Left lung (tissue), 14 donors: Measurements from ENCODE around the gene DBNDD1. TPM values are rescaled to one million over a fixed set of nuclear protein-coding genes. Genes with fewer than 3 reads are reported as not detected.
"Not testable (repeated sequence)": the region's sequence is repeated elsewhere in the genome, so short reads cannot be mapped to it uniquely, and the experiment has no call there.

Experiments
- ATAC-seq: fragments of 200-7000 bp; cut with Tn5 transposase; one replicate; pipeline ENCODE4 v1.9.1; 2020; ENCODE audit warnings: moderate library complexity
- DNase-seq, 4 donors: peaks; one replicate each; pipeline ENCODE4 v3.0.0-alpha.2; 2013 to 2020
- H3K27ac ChIP-seq, 2 donors: fragments of 200-600 bp; sonication (generic) in 1 of 2; one replicate each; pipeline versions ENCODE4 v1.5.0 to v1.8.0; 2020 to 2021
- H3K27me3 ChIP-seq, 2 donors: fragments of 200-600 bp; sonication (generic) in 1 of 2; one replicate each; pipeline versions ENCODE4 v1.5.0 to v1.8.0; 2020 to 2021
- H3K36me3 ChIP-seq, 2 donors: fragments of 200-600 bp; sonication (generic) in 1 of 2; one replicate each; pipeline versions ENCODE4 v1.5.0 to v1.8.0; 2020 to 2021
- H3K4me1 ChIP-seq, 2 donors: fragments of 200-600 bp; one replicate each; pipeline ENCODE4 v1.8.0; 2021
- H3K4me3 ChIP-seq, 2 donors: fragments of 200-600 bp; sonication (generic) in 1 of 2; one replicate each; pipeline versions ENCODE4 v1.5.0 to v1.8.0; 2020 to 2021; ENCODE audit warnings: mild to moderate bottlenecking in 1 of 2
- H3K9me3 ChIP-seq, 2 donors: fragments of 200-600 bp; sonication (generic) in 1 of 2; one replicate each; pipeline versions ENCODE4 v1.5.0 to v1.8.0; 2020 to 2021
- CTCF ChIP-seq, 2 donors: fragments of 200-600 bp; sonication (generic) in 1 of 2; IDR thresholded peaks; one replicate each; pipeline versions ENCODE4 v1.5.0 to v1.8.0; 2021; ENCODE audit warnings: antibody characterized with exemption in 2 of 2
- intact Hi-C, 2 donors: fragments of 100-400 bp; cut with DNase I; formaldehyde crosslinking; loops; one replicate each; pipeline versions ENCODE4 v1.11.2 to v1.14.2; 2022
- long read RNA-seq, 12 donors: library from polyadenylated mRNA in 2 of 12; unstranded in 2 of 12; transcript quantifications; one replicate each; pipeline ENCODE4 v2.0.0 and lab custom pipeline, GENCODE V29; 2019 to 2026
- polyA plus RNA-seq, 6 donors: library from polyadenylated mRNA; unstranded; fragments of 120-200 nt; gene quantifications; one replicate each; pipeline ENCODE4 v1.2.1, GENCODE V29; 2013; ENCODE audit not compliant: insufficient read length in 6 of 6
- total RNA-seq, 2 donors: library from RNA; stranded (reverse); fragmentation: NEBNext Ultra II Directional; extraction: Animal tissue kit (Norgen Biotek cat#: 25700); gene quantifications; one replicate each; pipeline ENCODE4 v1.2.1, GENCODE V29; 2021
- donor health status: DM: no; HTN: yes; CAD: no.
- donor health status: DM: no; HTN: no; CAD: no.

DBNDD1 gene, protein sequence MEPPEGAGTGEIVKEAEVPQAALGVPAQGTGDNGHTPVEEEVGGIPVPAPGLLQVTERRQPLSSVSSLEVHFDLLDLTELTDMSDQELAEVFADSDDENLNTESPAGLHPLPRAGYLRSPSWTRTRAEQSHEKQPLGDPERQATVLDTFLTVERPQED
- total RNA-seq (10 to 100 TPM in 1 of 2 donors, 1 to 10 TPM in 1; 8.1 to 20.6 TPM), polyA plus RNA-seq (1 to 10 TPM; 6.4 to 9.4 (median 7.5) TPM)
- long read RNA-seq, donor 1, partial matches to known transcripts: 0 of 5 reads
- long read RNA-seq, donor 1, other reads (novel, unspliced or antisense): 0 of 5 reads
- long read RNA-seq, donor 2, transcript DBNDD1-201 (4 exons, 2,079 nt): major isoform, 6 of 11 reads
- long read RNA-seq, donor 2, partial matches to known transcripts: 0 of 11 reads
- long read RNA-seq, donor 2, other reads (novel, unspliced or antisense): 0 of 11 reads
- long read RNA-seq, donor 3, transcript DBNDD1-201 (4 exons, 2,079 nt): major isoform, 8 of 12 reads
- long read RNA-seq, donor 3, partial matches to known transcripts: 0 of 12 reads
- long read RNA-seq, donor 3, other reads (novel, unspliced or antisense): 0 of 12 reads
- long read RNA-seq, donor 4, partial matches to known transcripts: 0 of 4 reads
- long read RNA-seq, donor 4, other reads (novel, unspliced or antisense): 1 of 4 reads
- long read RNA-seq, donor 5, partial matches to known transcripts: 0 of 6 reads
- long read RNA-seq, donor 5, other reads (novel, unspliced or antisense): 0 of 6 reads
- long read RNA-seq, donor 6, transcript DBNDD1-207 (1 exons, 2,889 nt): major isoform, 5 of 8 reads
- long read RNA-seq, donor 6, partial matches to known transcripts: 0 of 8 reads
- long read RNA-seq, donor 6, other reads (novel, unspliced or antisense): 0 of 8 reads
- long read RNA-seq, donor 7, partial matches to known transcripts: 0 of 6 reads
- long read RNA-seq, donor 7, other reads (novel, unspliced or antisense): 0 of 6 reads
- long read RNA-seq, donor 8, transcript DBNDD1-201 (4 exons, 2,079 nt): major isoform, 7 of 8 reads
- long read RNA-seq, donor 8, partial matches to known transcripts: 0 of 8 reads
- long read RNA-seq, donor 8, other reads (novel, unspliced or antisense): 0 of 8 reads
- long read RNA-seq, donor 9: 0 reads
- long read RNA-seq, donor 10, transcript DBNDD1-201 (4 exons, 2,079 nt): major isoform, 7 of 8 reads
- long read RNA-seq, donor 10, partial matches to known transcripts: 0 of 8 reads
- long read RNA-seq, donor 10, other reads (novel, unspliced or antisense): 0 of 8 reads
- long read RNA-seq, donor 11: 0 reads
- long read RNA-seq, donor 12, partial matches to known transcripts: 0 of 5 reads
- long read RNA-seq, donor 12, other reads (novel, unspliced or antisense): 0 of 5 reads

- Histone ChIP-seq H3K36me3 (no peaks in the 10 kb centered on the region), H3K27me3 (peaks cover 0 to 38% of the 10 kb centered on the region in 2 donors), H3K27ac (peak within 1 kb of the TSS; percentile 23 to 62), H3K9me3 (no peaks in the 10 kb centered on the region), H3K4me3 (peak within 1 kb of the TSS; percentile 49 to 51), H3K4me1 (peaks cover 5 to 46% of the 10 kb centered on the region in 2 donors)
- no peak for DNase-seq
- TF ChIP-seq CTCF (IDR thresholded peaks at IDR 0.05): no peak
- intact Hi-C loops: no loop called here
- ATAC-seq: peak; percentile 35
These were observed at the start of gene DBNDD1 for GRCh38 chr16:90018652-90019542. DBNDD1 (minus strand) TSS chr16:90019456; CDS start chr16:90019341, 115 bp downstream.

DNA sequence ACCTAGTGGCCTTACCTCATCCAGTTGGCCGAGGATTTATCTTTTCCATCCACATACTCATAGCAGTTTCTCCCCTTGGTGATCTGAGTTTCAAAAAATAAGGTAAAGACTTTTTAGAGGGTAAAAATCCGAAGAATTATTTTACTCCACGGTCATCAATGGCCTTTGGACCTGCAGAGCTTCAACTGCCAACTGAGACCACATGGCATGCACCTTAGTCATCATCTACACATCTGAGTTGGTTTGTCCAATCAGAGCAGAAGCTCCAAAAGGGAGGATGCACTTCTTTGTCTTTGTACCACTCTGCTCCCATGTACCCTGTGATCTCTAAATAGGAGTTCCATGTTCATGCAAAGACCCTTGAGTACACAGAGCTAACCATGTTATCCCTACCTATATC is 42.2 kb upstream of the DBNDD1 start:
- peaks cover 0 to 12% of the 10 kb centered on the region in 2 donors for H3K27me3 ChIP-seq
- no peaks in the 10 kb centered on the region for H3K4me1 ChIP-seq
- no peak overlapping the region for H3K27ac ChIP-seq
- DNase-seq (no peak), ATAC-seq (no peak)
- no peak for TF ChIP-seq CTCF (IDR thresholded peaks at IDR 0.05)
- H3K36me3 ChIP-seq: no peaks in the 10 kb centered on the region
- no peaks in the 10 kb centered on the region for H3K9me3 ChIP-seq
- intact Hi-C loops: no loop called here
- H3K4me3 ChIP-seq: no peak overlapping the region

GRCh38 chr16:90057738-90058173 is 38.5 kb upstream of the DBNDD1 start:
- DNase-seq: no peak
- H3K27ac ChIP-seq: no peak overlapping the region
- no peaks in the 10 kb centered on the region for H3K36me3 ChIP-seq
- no peaks in the 10 kb centered on the region for H3K27me3 ChIP-seq
- no peak for TF ChIP-seq CTCF (IDR thresholded peaks at IDR 0.05)
- H3K9me3 ChIP-seq: peaks cover 0 to 14% of the 10 kb centered on the region in 2 donors
- peak; percentile 33 for ATAC-seq
- intact Hi-C loops: no loop called here
- H3K4me3 ChIP-seq: no peak overlapping the region
- H3K4me1 ChIP-seq: no peaks in the 10 kb centered on the region

DNA sequence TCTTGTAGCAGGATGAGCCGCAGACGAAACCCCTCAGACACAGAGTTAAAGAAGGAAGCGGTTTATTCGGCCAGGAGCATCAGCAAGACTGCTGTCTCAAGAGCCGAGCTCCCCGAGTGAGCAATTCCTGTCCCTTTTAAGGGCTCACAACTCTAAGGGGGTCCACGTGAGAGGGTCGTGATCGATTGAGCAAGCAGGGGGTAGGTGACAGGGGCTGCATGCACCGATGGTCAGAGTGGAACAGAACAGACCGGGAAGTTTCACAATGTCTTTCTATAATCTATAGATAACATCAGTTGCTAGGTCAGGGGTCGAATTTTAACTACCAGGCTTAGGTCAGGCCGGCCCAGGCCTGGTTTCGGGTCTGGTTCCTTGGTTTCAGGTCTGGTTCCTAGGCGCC is 37.3 kb upstream of the DBNDD1 start:
- intact Hi-C loops, H3K27ac ChIP-seq, H3K4me1 ChIP-seq, DNase-seq, H3K27me3 ChIP-seq, ATAC-seq, H3K36me3 ChIP-seq, H3K4me3 ChIP-seq: not testable (repeated sequence)
- H3K9me3 ChIP-seq: peaks cover 0 to 14% of the 10 kb centered on the region in 2 donors
